Ascending aorta (tissue), 2 donors: ENCODE results near the gene NTM. TPM values are rescaled to one million over a fixed set of nuclear protein-coding genes. Genes with fewer than 3 reads are reported as not detected.

ENCODE experiments used
- DNase-seq, 2 donors: peaks; one replicate each; pipeline ENCODE4 v3.0.0-alpha.2; 2019; ENCODE audit warnings: low spot score in 2 of 2
- H3K27ac ChIP-seq, 2 donors: fragments of 200-600 bp; sonication (generic); one replicate each; pipeline ENCODE4 v1.5.1; 2016 to 2017; ENCODE audit warnings: mild to moderate bottlenecking in 1 of 2
- H3K27me3 ChIP-seq: fragments of 200-600 bp; sonication (generic); one replicate; pipeline ENCODE4 v1.5.1; 2017
- H3K36me3 ChIP-seq, 2 donors: fragments of 200-600 bp; sonication (generic); one replicate each; pipeline ENCODE4 v1.5.1; 2016
- H3K4me1 ChIP-seq, 2 donors: fragments of 200-600 bp; sonication (generic); one replicate each; pipeline ENCODE4 v1.5.1; 2016 to 2017; ENCODE audit warnings: mild to moderate bottlenecking in 1 of 2
- H3K4me3 ChIP-seq, 2 donors: fragments of 200-600 bp; sonication (generic); one replicate each; pipeline ENCODE4 v1.5.1; 2016 to 2017; ENCODE audit warnings: mild to moderate bottlenecking in 1 of 2
- H3K9me3 ChIP-seq, 2 donors: fragments of 200-600 bp; sonication (generic); one replicate each; pipeline ENCODE4 v1.5.1; 2016
- intact Hi-C: fragments of 100-400 bp; cut with DNase I; formaldehyde crosslinking; loops from one replicate; pipeline ENCODE4 v1.15.1; 2023
- total RNA-seq: library from RNA; depleted of rRNA; stranded (reverse); fragments of >200 nt; gene quantifications from one replicate; pipeline ENCODE4 v1.1.0, GENCODE V29; 2016
- TF ChIP-seq, protein P1 (sequence below), 3 experiments: fragments of 200-600 bp in 2 of 3; fragments of 450-650 bp in 1 of 3; sonication (generic) in 2 of 3; IDR thresholded peaks; one replicate each; pipeline ENCODE4 v1.5.1; 2016 to 2019; ENCODE audit warnings: antibody characterized with exemption in 3 of 3, mild to moderate bottlenecking in 1 of 3, moderate library complexity in 1 of 3

The NTM gene
- total RNA-seq, 1 donor from 2014 or later: not detected

DNA sequence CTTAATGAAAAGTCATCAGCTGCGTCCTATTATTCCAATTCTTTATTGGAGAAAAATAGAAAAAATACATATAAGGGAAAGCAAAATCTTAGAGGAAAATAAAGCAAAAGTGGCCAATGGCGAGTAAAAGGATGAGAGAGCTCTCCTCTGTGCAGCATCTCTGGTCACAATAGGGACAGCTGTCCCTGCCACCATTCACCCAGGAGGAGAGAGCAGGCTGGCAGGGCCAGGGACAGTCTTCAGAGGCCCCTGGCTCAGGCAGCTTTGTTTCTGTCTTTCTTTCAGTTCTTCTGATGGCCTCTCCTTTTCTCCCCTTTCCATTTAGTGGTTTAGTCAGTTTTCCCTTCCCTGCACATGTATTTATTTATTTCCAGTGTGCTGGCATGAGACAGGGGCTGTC lies 941.3 kb downstream of the NTM start:
- intact Hi-C loops: no loop called here

DNA sequence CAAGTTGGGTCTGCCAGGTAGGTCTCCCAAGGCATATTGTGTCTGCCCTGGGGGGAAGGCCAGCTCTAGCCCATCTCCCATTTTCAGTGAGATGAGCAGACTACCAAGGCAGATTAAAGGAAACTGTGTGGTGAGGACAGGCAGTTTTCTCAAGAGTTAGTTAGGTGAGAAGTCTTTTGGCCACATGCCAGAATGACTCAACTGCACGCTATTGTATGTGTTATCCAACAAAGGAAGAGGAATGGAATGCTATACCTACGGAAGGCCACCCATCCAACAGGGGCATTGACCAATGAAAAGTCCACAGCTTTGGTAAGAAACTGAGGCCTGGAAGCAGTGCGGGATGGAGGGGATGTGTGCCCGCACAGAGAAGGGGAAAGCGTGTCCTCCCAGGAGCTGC lies 941.7 kb downstream of the NTM start:
- no peaks in the 10 kb centered on the region for H3K4me1 ChIP-seq
- H3K27ac ChIP-seq: no peak overlapping the region
- H3K27me3 ChIP-seq: no peaks in the 10 kb centered on the region
- no peaks in the 10 kb centered on the region for H3K9me3 ChIP-seq
- H3K4me3 ChIP-seq: no peak overlapping the region
- intact Hi-C loops: no loop called here
- DNase-seq: no peak
- TF ChIP-seq, protein P1, sequence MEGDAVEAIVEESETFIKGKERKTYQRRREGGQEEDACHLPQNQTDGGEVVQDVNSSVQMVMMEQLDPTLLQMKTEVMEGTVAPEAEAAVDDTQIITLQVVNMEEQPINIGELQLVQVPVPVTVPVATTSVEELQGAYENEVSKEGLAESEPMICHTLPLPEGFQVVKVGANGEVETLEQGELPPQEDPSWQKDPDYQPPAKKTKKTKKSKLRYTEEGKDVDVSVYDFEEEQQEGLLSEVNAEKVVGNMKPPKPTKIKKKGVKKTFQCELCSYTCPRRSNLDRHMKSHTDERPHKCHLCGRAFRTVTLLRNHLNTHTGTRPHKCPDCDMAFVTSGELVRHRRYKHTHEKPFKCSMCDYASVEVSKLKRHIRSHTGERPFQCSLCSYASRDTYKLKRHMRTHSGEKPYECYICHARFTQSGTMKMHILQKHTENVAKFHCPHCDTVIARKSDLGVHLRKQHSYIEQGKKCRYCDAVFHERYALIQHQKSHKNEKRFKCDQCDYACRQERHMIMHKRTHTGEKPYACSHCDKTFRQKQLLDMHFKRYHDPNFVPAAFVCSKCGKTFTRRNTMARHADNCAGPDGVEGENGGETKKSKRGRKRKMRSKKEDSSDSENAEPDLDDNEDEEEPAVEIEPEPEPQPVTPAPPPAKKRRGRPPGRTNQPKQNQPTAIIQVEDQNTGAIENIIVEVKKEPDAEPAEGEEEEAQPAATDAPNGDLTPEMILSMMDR (IDR thresholded peaks at IDR 0.05): no peak
- H3K36me3 ChIP-seq: no peaks in the 10 kb centered on the region

More for the DNA sequence above, 941.3 kb downstream of the NTM start:
- TF ChIP-seq, protein P1 (IDR thresholded peaks at IDR 0.05): no peak
- Histone ChIP-seq H3K4me3 (no peak overlapping the region), H3K9me3 (no peaks in the 10 kb centered on the region), H3K4me1 (no peaks in the 10 kb centered on the region), H3K27me3 (no peaks in the 10 kb centered on the region), H3K27ac (no peak overlapping the region), H3K36me3 (no peaks in the 10 kb centered on the region)
- DNase-seq: no peak

DNA sequence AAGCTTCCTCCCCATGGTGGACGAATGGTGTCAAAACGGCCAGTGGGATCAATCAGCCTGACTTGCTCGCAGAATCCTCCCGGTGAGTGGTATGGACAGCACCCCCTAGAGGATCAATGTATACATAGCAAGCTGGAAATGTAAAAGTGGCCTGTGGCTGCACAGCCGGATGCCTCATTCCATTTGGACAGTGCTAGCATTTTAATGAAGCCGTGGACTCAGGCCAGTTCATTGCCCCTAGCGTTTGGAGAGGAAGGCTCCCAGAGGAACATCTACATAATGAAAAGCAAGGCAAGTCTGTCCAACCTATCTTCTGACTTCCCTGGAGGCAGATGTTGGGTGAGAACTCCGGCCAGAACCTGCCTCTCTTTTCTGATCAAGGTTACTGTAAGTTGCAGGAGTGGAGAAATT lies 942.3 kb downstream of the NTM start:
- DNase-seq: no peak
- H3K36me3 ChIP-seq: no peaks in the 10 kb centered on the region
- H3K9me3 ChIP-seq: no peaks in the 10 kb centered on the region
- H3K27ac ChIP-seq: no peak overlapping the region
- H3K4me1 ChIP-seq: no peaks in the 10 kb centered on the region
- no peaks in the 10 kb centered on the region for H3K27me3 ChIP-seq
- TF ChIP-seq, protein P1 (IDR thresholded peaks at IDR 0.05): peak in 1 of 3 experiments; percentile 13
- intact Hi-C loops: no loop called here
- no peak overlapping the region for H3K4me3 ChIP-seq

DNA sequence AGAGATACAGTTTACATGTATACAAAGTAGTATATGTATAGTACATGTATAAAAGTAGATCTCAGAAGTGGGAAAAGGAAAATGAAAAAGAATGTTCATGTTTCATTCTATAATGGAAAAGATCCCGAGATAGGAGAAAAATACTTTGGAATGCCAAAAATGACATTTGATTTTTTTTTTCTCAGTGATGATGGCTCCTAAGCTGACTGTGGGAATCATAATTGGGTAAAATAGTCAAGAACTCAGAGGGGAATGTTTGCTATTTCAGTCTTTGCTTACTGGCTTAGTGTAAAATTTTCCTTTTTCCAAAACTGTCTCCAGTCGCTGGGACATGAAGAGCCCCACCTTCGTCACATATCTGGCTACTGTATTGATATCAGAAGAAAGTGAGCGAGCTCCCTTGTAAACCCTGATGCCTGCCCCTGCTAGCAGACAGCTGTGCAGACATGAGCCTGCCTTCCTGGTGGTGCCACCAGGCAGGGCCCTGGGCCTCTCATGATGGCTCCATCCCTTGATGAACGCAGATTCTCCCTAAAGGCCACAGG lies 944.6 kb downstream of the NTM start:
- intact Hi-C loops: no loop called here
- Histone ChIP-seq H3K27me3 (no peaks in the 10 kb centered on the region), H3K9me3 (no peaks in the 10 kb centered on the region), H3K27ac (no peak overlapping the region), H3K36me3 (no peaks in the 10 kb centered on the region), H3K4me3 (no peak overlapping the region), H3K4me1 (no peaks in the 10 kb centered on the region)
- no peak for DNase-seq
- TF ChIP-seq, protein P1 (IDR thresholded peaks at IDR 0.05): no peak

DNA sequence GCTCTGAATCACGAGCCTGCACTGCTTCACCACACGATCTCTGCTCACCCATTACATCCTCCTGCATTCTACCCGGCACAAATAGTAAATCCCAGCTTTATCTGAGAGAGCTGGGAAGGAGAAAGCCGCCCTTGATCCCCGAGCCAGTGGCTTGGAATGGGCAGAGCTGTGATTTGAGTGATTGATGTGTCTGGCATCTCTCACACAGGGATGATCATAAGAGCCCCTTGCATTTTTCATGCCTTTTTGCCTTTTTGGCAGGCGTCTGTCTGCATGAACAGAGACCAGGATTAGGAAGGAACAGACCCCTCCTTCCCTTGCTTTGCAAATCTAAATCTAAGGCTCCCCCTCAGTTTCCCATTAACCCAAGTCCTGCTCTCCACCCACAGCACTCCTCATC lies 945.3 kb downstream of the NTM start:
- TF ChIP-seq, protein P1 (IDR thresholded peaks at IDR 0.05): no peak
- H3K36me3 ChIP-seq: no peaks in the 10 kb centered on the region
- DNase-seq: no peak
- no peak overlapping the region for H3K27ac ChIP-seq
- no peaks in the 10 kb centered on the region for H3K27me3 ChIP-seq
- no peaks in the 10 kb centered on the region for H3K4me1 ChIP-seq
- no peaks in the 10 kb centered on the region for H3K9me3 ChIP-seq
- H3K4me3 ChIP-seq: no peak overlapping the region
- intact Hi-C loops: no loop called here
